ENCODE results near the gene PDZK1IP1. TPM values are rescaled to one million over a fixed set of nuclear protein-coding genes. Genes with fewer than 3 reads are reported as not detected.

The PDZK1IP1 gene
- total RNA-seq, 6 experiments from 2014 or later = not detected

- no peak overlapping the region for H3K27ac Mint-ChIP-seq
- TF ChIP-seq, protein P1, sequence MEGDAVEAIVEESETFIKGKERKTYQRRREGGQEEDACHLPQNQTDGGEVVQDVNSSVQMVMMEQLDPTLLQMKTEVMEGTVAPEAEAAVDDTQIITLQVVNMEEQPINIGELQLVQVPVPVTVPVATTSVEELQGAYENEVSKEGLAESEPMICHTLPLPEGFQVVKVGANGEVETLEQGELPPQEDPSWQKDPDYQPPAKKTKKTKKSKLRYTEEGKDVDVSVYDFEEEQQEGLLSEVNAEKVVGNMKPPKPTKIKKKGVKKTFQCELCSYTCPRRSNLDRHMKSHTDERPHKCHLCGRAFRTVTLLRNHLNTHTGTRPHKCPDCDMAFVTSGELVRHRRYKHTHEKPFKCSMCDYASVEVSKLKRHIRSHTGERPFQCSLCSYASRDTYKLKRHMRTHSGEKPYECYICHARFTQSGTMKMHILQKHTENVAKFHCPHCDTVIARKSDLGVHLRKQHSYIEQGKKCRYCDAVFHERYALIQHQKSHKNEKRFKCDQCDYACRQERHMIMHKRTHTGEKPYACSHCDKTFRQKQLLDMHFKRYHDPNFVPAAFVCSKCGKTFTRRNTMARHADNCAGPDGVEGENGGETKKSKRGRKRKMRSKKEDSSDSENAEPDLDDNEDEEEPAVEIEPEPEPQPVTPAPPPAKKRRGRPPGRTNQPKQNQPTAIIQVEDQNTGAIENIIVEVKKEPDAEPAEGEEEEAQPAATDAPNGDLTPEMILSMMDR (IDR thresholded peaks at IDR 0.05) = no peak
- no peak for DNase-seq
- no peak overlapping the region for H3K4me3 Mint-ChIP-seq
- H3K27me3 Mint-ChIP-seq (ENCODE audit: insufficient read depth) = peaks cover 14% of the 10 kb centered on the region
- H3K9me3 Mint-ChIP-seq = no peaks in the 10 kb centered on the region
- peaks cover 36% of the 10 kb centered on the region for H3K4me1 Mint-ChIP-seq (ENCODE audit: low read depth)
- H3K36me3 Mint-ChIP-seq (ENCODE audit: low read depth) = no peaks in the 10 kb centered on the region
Measured at GRCh38 chr1:47183308-47184089, 6.3 kb downstream of the PDZK1IP1 start.

DNA sequence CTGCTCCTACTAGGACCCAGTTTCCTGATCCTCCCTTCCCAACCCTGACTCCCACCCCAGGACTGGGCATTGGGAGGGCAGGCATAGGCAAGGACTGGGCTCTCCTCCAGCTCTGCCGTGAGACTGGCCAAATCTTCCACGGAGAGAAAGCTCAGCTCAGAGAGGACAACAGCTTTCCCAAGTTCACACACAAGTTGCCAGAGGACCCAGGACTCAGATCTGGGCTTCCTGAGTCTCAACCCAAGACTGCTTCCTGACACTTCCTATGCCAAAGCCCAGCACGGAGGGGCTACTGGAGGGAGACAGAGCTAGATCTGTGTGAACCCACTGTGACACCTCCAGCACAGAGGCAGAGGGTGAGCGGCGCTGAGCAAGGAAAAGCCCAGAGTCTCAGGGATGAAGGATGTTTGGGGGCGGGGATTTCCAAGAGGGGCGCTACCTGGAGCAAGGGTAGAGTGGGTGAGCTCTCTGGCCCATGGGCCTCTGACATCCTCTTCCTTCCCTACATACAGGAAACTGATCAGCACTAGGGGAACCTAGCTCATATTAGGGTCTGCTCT is 7.1 kb downstream of the PDZK1IP1 start:
- Mint-ChIP-seq H3K36me3 (ENCODE audit: low read depth) (no peaks in the 10 kb centered on the region), H3K27me3 (ENCODE audit: insufficient read depth) (peaks cover 15% of the 10 kb centered on the region), H3K27ac (no peak overlapping the region), H3K4me3 (no peak overlapping the region), H3K4me1 (ENCODE audit: low read depth) (peaks cover 40% of the 10 kb centered on the region), H3K9me3 (no peaks in the 10 kb centered on the region)
- TF ChIP-seq, protein P1 (IDR thresholded peaks at IDR 0.05) = no peak
- DNase-seq = no peak

GRCh38 chr1:47181955-47182675 is 7.7 kb downstream of the PDZK1IP1 start:
- Mint-ChIP-seq H3K27me3 (ENCODE audit: insufficient read depth) (peaks cover 16% of the 10 kb centered on the region), H3K36me3 (ENCODE audit: low read depth) (no peaks in the 10 kb centered on the region), H3K9me3 (no peaks in the 10 kb centered on the region), H3K4me3 (no peak overlapping the region), H3K4me1 (ENCODE audit: low read depth) (peaks cover 40% of the 10 kb centered on the region), H3K27ac (peak overlapping the region; percentile 63; the same call in 1 of the 2 replicates)
- DNase-seq = no peak
- TF ChIP-seq, protein P1 (IDR thresholded peaks at IDR 0.05) = no peak

GRCh38 chr1:47181095-47181954 is 8.5 kb downstream of the PDZK1IP1 start:
- TF ChIP-seq, protein P1 (IDR thresholded peaks at IDR 0.05) = no peak
- Mint-ChIP-seq H3K4me3 (no peak overlapping the region), H3K27ac (peak overlapping the region; percentile 44; the same call in 1 of the 2 replicates), H3K36me3 (ENCODE audit: low read depth) (no peaks in the 10 kb centered on the region), H3K27me3 (ENCODE audit: insufficient read depth) (peaks cover 9% of the 10 kb centered on the region), H3K4me1 (ENCODE audit: low read depth) (peaks cover 40% of the 10 kb centered on the region), H3K9me3 (no peaks in the 10 kb centered on the region)
- no peak for DNase-seq

DNA sequence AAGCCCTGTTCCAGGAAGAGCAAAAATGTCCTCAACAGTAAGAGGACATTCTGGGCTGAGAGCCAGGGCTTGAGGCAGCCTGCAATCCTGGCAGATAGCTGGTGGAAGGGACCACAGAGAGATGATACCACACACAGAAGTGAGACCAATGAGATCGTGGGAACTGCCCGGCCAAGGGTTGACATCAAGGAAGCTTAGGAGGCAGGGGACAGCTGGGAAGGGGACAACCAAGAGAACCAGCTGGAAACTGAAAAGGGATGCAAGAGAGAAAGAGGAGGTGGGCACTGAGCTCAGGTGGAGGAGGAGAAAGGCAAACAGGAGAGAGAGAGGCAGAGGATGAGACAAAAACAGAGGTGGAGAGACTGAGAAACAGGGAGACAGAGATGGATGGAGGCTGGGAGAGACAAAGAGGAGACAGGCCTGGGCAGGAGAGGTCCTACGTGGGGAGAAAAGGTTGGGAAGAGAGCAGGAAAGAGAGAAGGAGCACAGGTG is 9.2 kb downstream of the PDZK1IP1 start:
- TF ChIP-seq, protein P1 (IDR thresholded peaks at IDR 0.05) = no peak
- Mint-ChIP-seq H3K27ac (peak overlapping the region; percentile 44; the same call in 1 of the 2 replicates), H3K4me3 (no peak overlapping the region), H3K36me3 (ENCODE audit: low read depth) (no peaks in the 10 kb centered on the region), H3K4me1 (ENCODE audit: low read depth) (peaks cover 40% of the 10 kb centered on the region), H3K27me3 (ENCODE audit: insufficient read depth) (peaks cover 13% of the 10 kb centered on the region), H3K9me3 (no peaks in the 10 kb centered on the region)
- DNase-seq = no peak

Measured in HFFc6 (cell line).